ENCODE measurements around the gene NAV2.

- TF ChIP-seq EZH2 (IDR thresholded peaks at IDR 0.05; ENCODE audit: borderline replicate concordance, low read depth, low read length, severe bottlenecking) (no peak), CTCF (IDR thresholded peaks at IDR 0.05; ENCODE audit: borderline replicate concordance, extremely low read depth, low read length, poor library complexity, severe bottlenecking) (no peak)
These were observed 321.2 kb downstream of the NAV2 start for GRCh38 chr11:20033806-20034205.

Measured in DND-41 (cell line).